ENCODE data around the gene ERC1. TPM values are rescaled to one million over a fixed set of nuclear protein-coding genes. Genes with fewer than 3 reads are reported as not detected.
"Not testable (repeated sequence)": the region's sequence is repeated elsewhere in the genome, so short reads cannot be mapped to it uniquely, and the experiment has no call there.

ERC1 gene
- total RNA-seq, 1 donor from 2014 or later = 79.5 TPM

GRCh38 chr12:1313906-1314305 lies 322.9 kb downstream of the ERC1 start:
- Mint-ChIP-seq H3K9me3 (ENCODE audit: unreplicated experiment) (no peaks in the 10 kb centered on the region), H3K27ac (ENCODE audit: unreplicated experiment) (no peak overlapping the region), H3K4me3 (ENCODE audit: unreplicated experiment) (no peak overlapping the region), H3K4me1 (ENCODE audit: unreplicated experiment) (peaks cover 11% of the 10 kb centered on the region), H3K27me3 (ENCODE audit: unreplicated experiment) (no peaks in the 10 kb centered on the region), H3K36me3 (ENCODE audit: unreplicated experiment) (peaks cover 9% of the 10 kb centered on the region)
- DNase-seq (ENCODE audit: extremely low spot score, unreplicated experiment) = no peak
- TF ChIP-seq CTCF (IDR thresholded peaks at IDR 0.05) = no peak

- Mint-ChIP-seq H3K9me3 (ENCODE audit: unreplicated experiment) (no peaks in the 10 kb centered on the region), H3K4me3 (ENCODE audit: unreplicated experiment) (no peak overlapping the region), H3K27ac (ENCODE audit: unreplicated experiment) (no peak overlapping the region), H3K4me1 (ENCODE audit: unreplicated experiment) (peaks cover 14% of the 10 kb centered on the region), H3K27me3 (ENCODE audit: unreplicated experiment) (no peaks in the 10 kb centered on the region), H3K36me3 (ENCODE audit: unreplicated experiment) (peaks cover 8% of the 10 kb centered on the region)
- TF ChIP-seq CTCF (IDR thresholded peaks at IDR 0.05) = no peak
- no peak for DNase-seq (ENCODE audit: extremely low spot score, unreplicated experiment)
These were observed 323.5 kb downstream of the ERC1 start for GRCh38 chr12:1314523-1314922.

- DNase-seq (ENCODE audit: extremely low spot score, unreplicated experiment); H3K9me3 Mint-ChIP-seq (ENCODE audit: unreplicated experiment); H3K36me3 Mint-ChIP-seq (ENCODE audit: unreplicated experiment); H3K4me3 Mint-ChIP-seq (ENCODE audit: unreplicated experiment); H3K27me3 Mint-ChIP-seq (ENCODE audit: unreplicated experiment); H3K27ac Mint-ChIP-seq (ENCODE audit: unreplicated experiment): not testable (repeated sequence)
- H3K4me1 Mint-ChIP-seq (ENCODE audit: unreplicated experiment) = peaks cover 14% of the 10 kb centered on the region
These were observed 326.0 kb downstream of the ERC1 start for GRCh38 chr12:1316991-1317390.

GRCh38 chr12:1318327-1319031 lies 327.5 kb downstream of the ERC1 start:
- Mint-ChIP-seq H3K27ac (ENCODE audit: unreplicated experiment) (peak overlapping the region; percentile 50), H3K4me1 (ENCODE audit: unreplicated experiment) (peaks cover 14% of the 10 kb centered on the region), H3K36me3 (ENCODE audit: unreplicated experiment) (peaks cover 8% of the 10 kb centered on the region), H3K4me3 (ENCODE audit: unreplicated experiment) (no peak overlapping the region), H3K9me3 (ENCODE audit: unreplicated experiment) (no peaks in the 10 kb centered on the region), H3K27me3 (ENCODE audit: unreplicated experiment) (no peaks in the 10 kb centered on the region)
- no peak for DNase-seq (ENCODE audit: extremely low spot score, unreplicated experiment)
- no peak for TF ChIP-seq CTCF (IDR thresholded peaks at IDR 0.05)

GRCh38 chr12:1319212-1319611 lies 328.2 kb downstream of the ERC1 start:
- Mint-ChIP-seq H3K27me3 (ENCODE audit: unreplicated experiment) (no peaks in the 10 kb centered on the region), H3K27ac (ENCODE audit: unreplicated experiment) (peak overlapping the region; percentile 50), H3K4me1 (ENCODE audit: unreplicated experiment) (peaks cover 14% of the 10 kb centered on the region), H3K9me3 (ENCODE audit: unreplicated experiment) (no peaks in the 10 kb centered on the region), H3K36me3 (ENCODE audit: unreplicated experiment) (peaks cover 11% of the 10 kb centered on the region), H3K4me3 (ENCODE audit: unreplicated experiment) (no peak overlapping the region)
- TF ChIP-seq CTCF (IDR thresholded peaks at IDR 0.05) = no peak
- DNase-seq (ENCODE audit: extremely low spot score, unreplicated experiment) = no peak
